SU-DHL-6 (cell line): Measurements from ENCODE around the gene AGXT.

ENCODE experiments used
- EZH2phosphoT487 ChIP-seq: fragments of 200-600 bp; sonication (generic), shearing (Covaris generic); conservative IDR thresholded peaks from 2 replicates; pipeline ENCODE4 v1.6.1; 2018; ENCODE audit warnings: mild to moderate bottlenecking, antibody characterized with exemption, low read length, moderate library complexity, mixed read lengths
- TF ChIP-seq, protein P1 (sequence below): fragments of 200-600 bp; sonication (generic); IDR thresholded peaks from one replicate; pipeline ENCODE4 v1.5.1; 2017; ENCODE audit warnings: antibody characterized with exemption, mild to moderate bottlenecking, low read length, moderate library complexity; ENCODE audit not compliant: insufficient read depth, poor library complexity, severe bottlenecking

DNA sequence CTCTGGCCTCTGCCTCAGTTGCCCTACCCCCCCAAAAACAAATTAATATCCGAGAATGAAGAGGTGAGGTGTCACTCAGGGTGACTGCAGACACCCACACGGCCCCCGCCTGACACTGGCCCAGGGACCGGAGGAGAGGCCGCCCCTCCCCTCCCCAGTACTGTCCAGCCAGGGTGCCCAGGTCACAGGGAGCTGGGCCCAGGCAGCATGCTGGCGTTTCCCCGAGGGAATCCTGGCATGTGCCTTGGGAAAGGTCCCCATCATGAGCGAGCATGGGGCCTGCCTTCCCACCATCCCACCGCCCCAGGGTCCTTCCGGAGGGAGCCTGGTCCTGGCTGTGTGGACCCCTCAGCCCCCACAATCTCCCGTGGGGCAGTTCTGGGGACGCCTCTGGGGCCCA lies 24.3 kb downstream of the AGXT start:
- TF ChIP-seq, protein P1, sequence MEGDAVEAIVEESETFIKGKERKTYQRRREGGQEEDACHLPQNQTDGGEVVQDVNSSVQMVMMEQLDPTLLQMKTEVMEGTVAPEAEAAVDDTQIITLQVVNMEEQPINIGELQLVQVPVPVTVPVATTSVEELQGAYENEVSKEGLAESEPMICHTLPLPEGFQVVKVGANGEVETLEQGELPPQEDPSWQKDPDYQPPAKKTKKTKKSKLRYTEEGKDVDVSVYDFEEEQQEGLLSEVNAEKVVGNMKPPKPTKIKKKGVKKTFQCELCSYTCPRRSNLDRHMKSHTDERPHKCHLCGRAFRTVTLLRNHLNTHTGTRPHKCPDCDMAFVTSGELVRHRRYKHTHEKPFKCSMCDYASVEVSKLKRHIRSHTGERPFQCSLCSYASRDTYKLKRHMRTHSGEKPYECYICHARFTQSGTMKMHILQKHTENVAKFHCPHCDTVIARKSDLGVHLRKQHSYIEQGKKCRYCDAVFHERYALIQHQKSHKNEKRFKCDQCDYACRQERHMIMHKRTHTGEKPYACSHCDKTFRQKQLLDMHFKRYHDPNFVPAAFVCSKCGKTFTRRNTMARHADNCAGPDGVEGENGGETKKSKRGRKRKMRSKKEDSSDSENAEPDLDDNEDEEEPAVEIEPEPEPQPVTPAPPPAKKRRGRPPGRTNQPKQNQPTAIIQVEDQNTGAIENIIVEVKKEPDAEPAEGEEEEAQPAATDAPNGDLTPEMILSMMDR: no peak
- no peak for TF ChIP-seq EZH2phosphoT487
